ENCODE measurements around the gene PHOX2B. TPM values are rescaled to one million over a fixed set of nuclear protein-coding genes. Genes with fewer than 3 reads are reported as not detected.

PHOX2B gene
- total and polyA plus RNA-seq, 2 of the 8 experiments (the other 6 are each of a cell fraction or from before 2014, with no cell fraction given) = not detected

DNA sequence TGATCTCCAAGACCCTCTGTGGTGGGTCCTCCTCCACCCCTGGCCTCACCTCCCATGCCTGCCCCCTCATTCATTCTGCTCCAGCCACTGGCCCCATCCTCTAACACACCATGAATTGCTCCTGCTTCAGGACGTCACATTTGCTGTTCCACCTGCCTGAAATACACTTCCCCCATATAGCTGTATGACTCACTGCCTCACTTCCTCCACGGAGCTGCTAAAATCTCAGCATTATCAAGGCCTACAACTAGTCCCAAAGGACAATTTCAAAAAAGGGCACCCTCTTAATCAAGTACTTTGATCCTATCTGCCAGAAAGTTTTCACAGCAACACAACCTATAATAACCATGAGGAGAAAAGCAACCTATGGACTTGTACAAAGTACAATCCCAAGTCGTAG lies 43.6 kb upstream of the PHOX2B start:
- no peak for TF ChIP-seq NANOG (IDR thresholded peaks at IDR 0.05; ENCODE audit: insufficient read depth, low read depth, low read length, poor library complexity, severe bottlenecking)
- no peak for TF ChIP-seq RXRA (IDR thresholded peaks at IDR 0.05; ENCODE audit: insufficient read depth, low read depth, low read length)
- TF ChIP-seq FOSL1 (IDR thresholded peaks at IDR 0.05; ENCODE audit: insufficient read depth, low read depth, low read length) = no peak
- TF ChIP-seq SP2 (IDR thresholded peaks at IDR 0.05; ENCODE audit: low read length) = no peak
- TF ChIP-seq CEBPB (IDR thresholded peaks at IDR 0.05; ENCODE audit: low read depth, low read length) = no peak
- TF ChIP-seq RBBP5 (IDR thresholded peaks at IDR 0.05; ENCODE audit: borderline replicate concordance, low read depth, low read length) = no peak
- TF ChIP-seq YY1 (IDR thresholded peaks at IDR 0.05; ENCODE audit: low read depth, low read length) = no peak
- TF ChIP-seq BCL11A (IDR thresholded peaks at IDR 0.05; ENCODE audit: low read depth in 2 of 2, low read length in 2 of 2) = no peak
- no peak for TF ChIP-seq TAF7 (optimal IDR thresholded peaks at IDR 0.05; ENCODE audit: borderline replicate concordance, low read depth, low read length)
- TF ChIP-seq, protein P1, sequence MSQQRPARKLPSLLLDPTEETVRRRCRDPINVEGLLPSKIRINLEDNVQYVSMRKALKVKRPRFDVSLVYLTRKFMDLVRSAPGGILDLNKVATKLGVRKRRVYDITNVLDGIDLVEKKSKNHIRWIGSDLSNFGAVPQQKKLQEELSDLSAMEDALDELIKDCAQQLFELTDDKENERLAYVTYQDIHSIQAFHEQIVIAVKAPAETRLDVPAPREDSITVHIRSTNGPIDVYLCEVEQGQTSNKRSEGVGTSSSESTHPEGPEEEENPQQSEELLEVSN (IDR thresholded peaks at IDR 0.05) = no peak
- TF ChIP-seq SP1 (IDR thresholded peaks at IDR 0.05; ENCODE audit: low read depth, low read length) = no peak
- TF ChIP-seq KDM5A (IDR thresholded peaks at IDR 0.05; ENCODE audit: low read length) = no peak
- no peak for TF ChIP-seq JUN (IDR thresholded peaks at IDR 0.05; ENCODE audit: low read depth, low read length)
- TF ChIP-seq CREB1 (IDR thresholded peaks at IDR 0.05) = no peak
- no peak for TF ChIP-seq SRF (IDR thresholded peaks at IDR 0.05; ENCODE audit: low read depth, low read length)
- FAIRE-seq (no peak), DNase-seq (ENCODE audit: low read depth in 1 of 2, low spot score in 2 of 2) (no peak)
- no peaks in the 10 kb centered on the region for H3K27me3 ChIP-seq (replicated peaks in 1 of 4; ENCODE audit: control insufficient read depth in 3 of 4, extremely low read depth in 1 of 4, insufficient read depth in 3 of 4, low read length in 3 of 4)
- no peak overlapping the region for H2BK5ac ChIP-seq (ENCODE audit: low read depth, low read length)
- H3K9me3 ChIP-seq (ENCODE audit: insufficient read depth in 2 of 2, low read depth in 1 of 2, low read length in 1 of 2) = no peaks in the 10 kb centered on the region
- peaks cover 2% of the 10 kb centered on the region; the same call in 1 of the 2 replicates for H3K23me2 ChIP-seq (ENCODE audit: low read depth, low read length)
- no peak overlapping the region for H3K56ac ChIP-seq (replicated peaks; ENCODE audit: insufficient read length, low read depth, low read length)
- no peak overlapping the region for H3K23ac ChIP-seq (ENCODE audit: insufficient read length)
- H3K4me3 ChIP-seq (ENCODE audit: extremely low read depth in 1 of 4, insufficient read depth in 2 of 4, low read depth in 3 of 4, low read length in 4 of 4) = no peak overlapping the region
- no peak overlapping the region for H2BK120ac ChIP-seq (replicated peaks; ENCODE audit: low read depth, low read length)
- no peak overlapping the region for H4K91ac ChIP-seq (replicated peaks; ENCODE audit: insufficient read length, low read length)
- no peak overlapping the region for H2BK20ac ChIP-seq (ENCODE audit: low read length)
- H3K27ac ChIP-seq (ENCODE audit: low read depth, low read length) = no peak overlapping the region
- CTCF ChIA-PET (ENCODE audit: partially characterized antibody) = interaction anchor here (0.9 to 2.3 kb wide), 11 partner anchors 10 to 67 kb away, joined by 3 to 19 read pairs (median 6); no protein-coding TSS in a partner anchor
- WGBS, 2 experiments (ENCODE audit: extremely low coverage in 1 of 2, insufficient coverage in 1 of 2, insufficient read length in 1 of 2, insufficient replicate concordance in 2 of 2, low coverage in 1 of 2, low lambda C conversion rate in 2 of 2, missing lambda C conversion rate in 1 of 2) = 87% methylated on average over 3 of the region's 3 CpGs; no CpG with 5 or more reads in 1 of the 2 experiments
- H3K18ac ChIP-seq (ENCODE audit: extremely low read depth, low read length) = no peak overlapping the region
- no peaks in the 10 kb centered on the region for H3K79me1 ChIP-seq (ENCODE audit: low read depth, low read length)
- H3K36me3 ChIP-seq (ENCODE audit: control insufficient read depth in 2 of 4, insufficient read depth in 4 of 4, low read length in 3 of 4) = no peaks in the 10 kb centered on the region
- H2BK12ac ChIP-seq (ENCODE audit: low read depth, low read length) = no peak overlapping the region
- no peak overlapping the region for H3K4ac ChIP-seq (replicated peaks; ENCODE audit: insufficient read length, low read depth, low read length)
- no peak overlapping the region for H3K4me2 ChIP-seq (ENCODE audit: insufficient read depth in 1 of 2, low read depth in 2 of 2, low read length in 2 of 2)
- H3K79me2 ChIP-seq (ENCODE audit: control insufficient read depth in 1 of 2, insufficient read depth in 2 of 2, low read length in 2 of 2) = no peaks in the 10 kb centered on the region
- H3K9ac ChIP-seq (replicated peaks in 1 of 4; ENCODE audit: extremely low read depth in 1 of 4, low read depth in 3 of 4, low read length in 3 of 4) = no peak overlapping the region
- no peak overlapping the region for H2AK5ac ChIP-seq (ENCODE audit: low read depth, low read length)
- H4K20me1 ChIP-seq (replicated peaks in 1 of 2; ENCODE audit: control insufficient read depth in 1 of 2, insufficient read depth in 2 of 2, low read length in 2 of 2) = no peaks in the 10 kb centered on the region
- no peak overlapping the region for H4K8ac ChIP-seq (ENCODE audit: extremely low read depth, insufficient read depth, low read length)
- POLR2A ChIA-PET (ENCODE audit: partially characterized antibody) = no interaction called here
- no peak overlapping the region for H3K14ac ChIP-seq (ENCODE audit: insufficient read length)
- H4K5ac ChIP-seq (ENCODE audit: insufficient read length, low read depth, low read length) = no peak overlapping the region
- H3K4me1 ChIP-seq (replicated peaks in 1 of 4; ENCODE audit: control insufficient read depth in 3 of 4, insufficient read depth in 4 of 4, low read length in 3 of 4) = peaks cover 7 to 14% (median 9%) of the 10 kb centered on the region in 4 experiments; a peak in 6 of 7 replicates
- H2AFZ ChIP-seq (ENCODE audit: low read length) = no peak overlapping the region
- H2BK15ac ChIP-seq (ENCODE audit: low read length) = no peak overlapping the region
